HL-60 (cell line): ENCODE results near the gene SCYGR5.
"Not testable (repeated sequence)": the region's sequence is repeated elsewhere in the genome, so short reads cannot be mapped to it uniquely, and the experiment has no call there.

Source experiments
- DNase-seq, 2 experiments: peaks; one replicate each; pipeline ENCODE4 v3.0.0-alpha.2; 2010 to 2020; ENCODE audit warnings: low read depth in 1 of 2, low spot score in 1 of 2
- H3K27ac ChIP-seq: fragments of 250-450 bp; sonication (Bioruptor Pico); replicated peaks from 2 replicates; pipeline ENCODE4 v1.5.1; 2020; ENCODE audit warnings: mild to moderate bottlenecking, moderate library complexity
- H3K27me3 ChIP-seq: fragments of 250-450 bp; sonication (Bioruptor Pico); 2 replicates; pipeline ENCODE4 v1.5.1; 2021; ENCODE audit warnings: mild to moderate bottlenecking, moderate library complexity; ENCODE audit not compliant: insufficient read depth, poor library complexity, severe bottlenecking
- H3K4me3 ChIP-seq: replicated peaks from 2 replicates; pipeline ENCODE4 v1.5.1; 2011; ENCODE audit warnings: mild to moderate bottlenecking, control low read depth, low read length; ENCODE audit not compliant: insufficient read depth
- CTCF ChIP-seq: IDR thresholded peaks from one replicate; pipeline ENCODE4 v1.5.1; 2011; ENCODE audit warnings: low read length, control low read depth, inconsistent platforms; ENCODE audit not compliant: insufficient read depth
- GABPA ChIP-seq: IDR thresholded peaks from 2 replicates; pipeline ENCODE4 v1.6.1; 2012; ENCODE audit warnings: low read depth
- POLR2AphosphoS5 ChIP-seq: IDR thresholded peaks from 2 replicates; pipeline ENCODE4 v1.6.1; 2012; ENCODE audit warnings: low read depth
- SPI1 ChIP-seq: IDR thresholded peaks from 2 replicates; pipeline ENCODE4 v1.6.1; 2012; ENCODE audit warnings: low read depth, mild to moderate bottlenecking, borderline replicate concordance
- long read RNA-seq: library from polyadenylated mRNA; unstranded; transcript quantifications from one replicate; pipeline ENCODE4 v2.0.0, GENCODE V29; 2020
- TF ChIP-seq, protein P1 (sequence below): IDR thresholded peaks from 2 replicates; pipeline ENCODE4 v1.6.1; 2012; ENCODE audit warnings: low read depth; ENCODE audit not compliant: insufficient replicate concordance

Gene SCYGR5
- long read RNA-seq = 0 reads

DNA sequence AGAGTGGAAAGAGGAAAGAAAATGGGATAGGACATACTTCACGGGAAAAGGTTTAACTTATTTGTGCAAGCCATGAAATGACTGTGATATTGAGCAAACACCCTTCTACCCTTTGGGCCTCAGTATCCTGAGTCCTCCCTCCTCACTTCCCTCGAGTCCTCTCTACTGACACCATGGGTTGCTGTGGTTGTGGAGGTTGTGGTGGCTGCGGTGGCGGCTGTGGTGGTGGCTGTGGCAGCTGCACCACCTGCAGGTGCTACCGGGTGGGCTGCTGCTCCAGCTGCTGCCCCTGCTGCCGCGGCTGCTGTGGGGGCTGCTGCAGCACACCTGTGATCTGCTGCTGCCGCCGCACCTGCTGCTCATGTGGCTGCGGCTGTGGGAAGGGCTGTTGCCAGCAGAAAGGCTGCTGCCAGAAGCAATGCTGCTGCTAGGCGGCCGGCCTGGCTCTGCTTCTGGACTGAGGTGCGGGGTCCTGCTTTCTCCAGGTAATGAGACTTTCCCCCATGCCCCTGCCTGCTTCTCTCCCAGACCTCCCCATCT is at the start of gene SCYGR5:
TSS of gene SCYGR5 (plus strand) at position 174 of the 540 bp plus-strand sequence. CDS start at position 174, 0 bp downstream.
- H3K27ac ChIP-seq, H3K27me3 ChIP-seq, H3K4me3 ChIP-seq: not testable (repeated sequence)
- peak; percentile 92 for TF ChIP-seq POLR2AphosphoS5
- DNase-seq = peak in 1 of 2 experiments; percentile 69

GRCh38 chr2:227617316-227618230 is 49.0 kb upstream of the SCYGR5 start, which contains the start of gene SCYGR4:
TSS of gene SCYGR4 (plus strand) at chr2:227617498. CDS start at chr2:227617498, 0 bp downstream.
- H3K4me3 ChIP-seq = no peak within 1 kb of the TSS
- H3K27ac ChIP-seq = no peak within 1 kb of the TSS
- H3K27me3 ChIP-seq = peaks cover 7% of the 10 kb centered on the region
- TF ChIP-seq POLR2AphosphoS5 (no peak), SPI1 (no peak), CTCF (no peak), GABPA (no peak)
- TF ChIP-seq, protein P1, sequence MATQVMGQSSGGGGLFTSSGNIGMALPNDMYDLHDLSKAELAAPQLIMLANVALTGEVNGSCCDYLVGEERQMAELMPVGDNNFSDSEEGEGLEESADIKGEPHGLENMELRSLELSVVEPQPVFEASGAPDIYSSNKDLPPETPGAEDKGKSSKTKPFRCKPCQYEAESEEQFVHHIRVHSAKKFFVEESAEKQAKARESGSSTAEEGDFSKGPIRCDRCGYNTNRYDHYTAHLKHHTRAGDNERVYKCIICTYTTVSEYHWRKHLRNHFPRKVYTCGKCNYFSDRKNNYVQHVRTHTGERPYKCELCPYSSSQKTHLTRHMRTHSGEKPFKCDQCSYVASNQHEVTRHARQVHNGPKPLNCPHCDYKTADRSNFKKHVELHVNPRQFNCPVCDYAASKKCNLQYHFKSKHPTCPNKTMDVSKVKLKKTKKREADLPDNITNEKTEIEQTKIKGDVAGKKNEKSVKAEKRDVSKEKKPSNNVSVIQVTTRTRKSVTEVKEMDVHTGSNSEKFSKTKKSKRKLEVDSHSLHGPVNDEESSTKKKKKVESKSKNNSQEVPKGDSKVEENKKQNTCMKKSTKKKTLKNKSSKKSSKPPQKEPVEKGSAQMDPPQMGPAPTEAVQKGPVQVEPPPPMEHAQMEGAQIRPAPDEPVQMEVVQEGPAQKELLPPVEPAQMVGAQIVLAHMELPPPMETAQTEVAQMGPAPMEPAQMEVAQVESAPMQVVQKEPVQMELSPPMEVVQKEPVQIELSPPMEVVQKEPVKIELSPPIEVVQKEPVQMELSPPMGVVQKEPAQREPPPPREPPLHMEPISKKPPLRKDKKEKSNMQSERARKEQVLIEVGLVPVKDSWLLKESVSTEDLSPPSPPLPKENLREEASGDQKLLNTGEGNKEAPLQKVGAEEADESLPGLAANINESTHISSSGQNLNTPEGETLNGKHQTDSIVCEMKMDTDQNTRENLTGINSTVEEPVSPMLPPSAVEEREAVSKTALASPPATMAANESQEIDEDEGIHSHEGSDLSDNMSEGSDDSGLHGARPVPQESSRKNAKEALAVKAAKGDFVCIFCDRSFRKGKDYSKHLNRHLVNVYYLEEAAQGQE = no peak
- DNase-seq = no peak

DNA sequence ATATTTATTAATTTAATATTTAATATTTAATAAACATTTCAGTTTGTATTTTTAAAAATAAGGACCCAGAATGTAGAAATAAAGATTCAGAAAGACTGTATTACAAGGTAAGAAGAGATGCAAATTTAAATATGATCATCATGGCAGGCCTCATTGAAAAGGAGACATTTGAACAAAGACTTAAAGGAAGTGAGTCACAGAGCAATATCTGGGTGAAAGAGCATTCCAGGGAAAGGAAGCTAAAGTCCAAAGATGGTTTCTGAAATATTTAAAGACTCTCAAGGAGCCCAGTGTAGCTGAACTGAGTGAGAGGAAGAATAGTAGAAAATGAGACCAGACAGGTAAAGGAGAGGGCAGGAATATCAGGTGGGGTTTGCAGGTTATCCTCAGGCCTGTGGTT is 43.4 kb upstream of the SCYGR5 start:
- no peak overlapping the region for H3K27ac ChIP-seq
- DNase-seq = no peak

More for the DNA sequence above, 43.4 kb upstream of the SCYGR5 start:
- Histone ChIP-seq H3K27me3 (no peaks in the 10 kb centered on the region), H3K4me3 (no peak overlapping the region)
- TF ChIP-seq CTCF = no peak
- TF ChIP-seq, protein P1 = no peak
- TF ChIP-seq SPI1 = no peak
- no peak for TF ChIP-seq POLR2AphosphoS5
- no peak for TF ChIP-seq GABPA
